HepG2 (cell line): ENCODE results near the gene ZFYVE27. TPM values are rescaled to one million over a fixed set of nuclear protein-coding genes. Genes with fewer than 3 reads are reported as not detected.

ENCODE experiments used
- ATF1 ChIP-seq: IDR thresholded peaks from 2 replicates; pipeline ENCODE4 v1.6.1; 2016; ENCODE audit warnings: mild to moderate bottlenecking, control low read depth
- ETV6 ChIP-seq: sonication (generic); formaldehyde crosslinking; conservative IDR thresholded peaks from 2 replicates; pipeline ENCODE4 v1.4.0; 2020; ENCODE audit warnings: missing genetic modification reagents
- HCFC1 ChIP-seq: fragments of 150-350 bp; IDR thresholded peaks from 2 replicates; pipeline ENCODE4 v1.6.1; 2014; ENCODE audit warnings: low read depth, low read length
- NONO ChIP-seq, 2 experiments: fragments of 450-650 bp in 1 of 2; sonication (generic) in 1 of 2; formaldehyde crosslinking in 1 of 2; IDR thresholded peaks in 1 of 2; conservative IDR thresholded peaks in 1 of 2; 2 replicates each; pipeline versions ENCODE4 v1.6.1 to v1.8.0; 2017 to 2022; ENCODE audit warnings: mild to moderate bottlenecking in 1 of 2, missing genetic modification reagents in 1 of 2, moderate library complexity in 1 of 2
- PHF5A ChIP-seq: IDR thresholded peaks from one replicate; pipeline ENCODE4 v1.6.1; 2018; ENCODE audit warnings: low read depth, missing genetic modification reagents; ENCODE audit not compliant: unreplicated experiment
- SMC3 ChIP-seq: IDR thresholded peaks from 2 replicates; pipeline ENCODE4 v1.6.1; 2011; ENCODE audit warnings: low read length, improper control_type of control experiment
- TGIF2 ChIP-seq: IDR thresholded peaks from 2 replicates; pipeline ENCODE4 v1.6.1; 2016; ENCODE audit warnings: control low read depth, missing compliant biosample characterization
- ZNF121 ChIP-seq: sonication (generic); formaldehyde crosslinking; IDR thresholded peaks from 2 replicates; pipeline ENCODE4 v1.5.0; 2020; ENCODE audit warnings: mild to moderate bottlenecking, missing genetic modification reagents
- ZNF136 ChIP-seq: sonication (generic); formaldehyde crosslinking; IDR thresholded peaks from 2 replicates; pipeline ENCODE4 v1.8.1; 2022; ENCODE audit warnings: low read depth, mild to moderate bottlenecking, moderate library complexity, missing genetic modification reagents
- ZNF839 ChIP-seq: sonication (generic); formaldehyde crosslinking; IDR thresholded peaks from 2 replicates; pipeline ENCODE4 v1.4.0; 2020; ENCODE audit warnings: missing genetic modification reagents, mild to moderate bottlenecking, borderline replicate concordance
- ZSCAN31 ChIP-seq: sonication (generic); formaldehyde crosslinking; IDR thresholded peaks from 2 replicates; pipeline ENCODE4 v1.5.0; 2020; ENCODE audit warnings: low read depth, mild to moderate bottlenecking, missing genetic modification reagents
- polyA plus RNA-seq, 8 experiments: library from polyadenylated mRNA; depleted of rRNA in 3 of 8; stranded (reverse) in 7 of 8; unstranded in 1 of 8; fragments of >200 nt; fragmentation: Illumina TruSeq in 4 of 8; extraction: Trizol in 4 of 8; gene quantifications; 2 replicates each; pipeline versions ENCODE4 v1.2.1 to v1.2.3, GENCODE V29; 2011 to 2016; ENCODE audit warnings: low read depth in 4 of 8, missing spikeins in 1 of 8, mixed read lengths in 1 of 8; ENCODE audit not compliant: insufficient read depth in 1 of 8
- total RNA-seq, 5 experiments: library from RNA; depleted of rRNA; stranded (reverse); fragments of >200 nt; fragmentation: Illumina TruSeq; extraction: Trizol; gene quantifications; 2 replicates each; pipeline ENCODE4 v1.2.3, GENCODE V29; 2016; ENCODE audit warnings: low read depth in 1 of 5
- TF ChIP-seq, protein P1 (sequence below): sonication (generic); formaldehyde crosslinking; IDR thresholded peaks from one replicate; pipeline ENCODE4 v1.5.1; 2020; ENCODE audit warnings: mild to moderate bottlenecking, missing genetic modification reagents; ENCODE audit errors: not compliant biosample characterization
- TF ChIP-seq, protein P2 (sequence below): sonication (generic); formaldehyde crosslinking; IDR thresholded peaks from 2 replicates; pipeline ENCODE4 v1.4.0; 2020; ENCODE audit warnings: mild to moderate bottlenecking, missing genetic modification reagents
- TF ChIP-seq, protein P3 (sequence below): IDR thresholded peaks from 2 replicates; pipeline ENCODE4 v1.6.1; 2016; ENCODE audit warnings: missing compliant biosample characterization, missing genetic modification reagents, borderline replicate concordance
- TF ChIP-seq, protein P4 (sequence below): sonication (generic); formaldehyde crosslinking; IDR thresholded peaks from 2 replicates; pipeline ENCODE4 v1.5.0; 2020; ENCODE audit warnings: missing genetic modification reagents, mild to moderate bottlenecking, borderline replicate concordance
- TF ChIP-seq, protein P5 (sequence below): IDR thresholded peaks from 2 replicates; pipeline ENCODE4 v1.6.1; 2012; ENCODE audit warnings: inconsistent platforms

ZFYVE27 gene
- total and polyA plus RNA-seq, 2 of the 13 experiments (the other 11 are each of a cell fraction or from before 2014, with no cell fraction given), result 19.7 to 20.5 TPM

DNA sequence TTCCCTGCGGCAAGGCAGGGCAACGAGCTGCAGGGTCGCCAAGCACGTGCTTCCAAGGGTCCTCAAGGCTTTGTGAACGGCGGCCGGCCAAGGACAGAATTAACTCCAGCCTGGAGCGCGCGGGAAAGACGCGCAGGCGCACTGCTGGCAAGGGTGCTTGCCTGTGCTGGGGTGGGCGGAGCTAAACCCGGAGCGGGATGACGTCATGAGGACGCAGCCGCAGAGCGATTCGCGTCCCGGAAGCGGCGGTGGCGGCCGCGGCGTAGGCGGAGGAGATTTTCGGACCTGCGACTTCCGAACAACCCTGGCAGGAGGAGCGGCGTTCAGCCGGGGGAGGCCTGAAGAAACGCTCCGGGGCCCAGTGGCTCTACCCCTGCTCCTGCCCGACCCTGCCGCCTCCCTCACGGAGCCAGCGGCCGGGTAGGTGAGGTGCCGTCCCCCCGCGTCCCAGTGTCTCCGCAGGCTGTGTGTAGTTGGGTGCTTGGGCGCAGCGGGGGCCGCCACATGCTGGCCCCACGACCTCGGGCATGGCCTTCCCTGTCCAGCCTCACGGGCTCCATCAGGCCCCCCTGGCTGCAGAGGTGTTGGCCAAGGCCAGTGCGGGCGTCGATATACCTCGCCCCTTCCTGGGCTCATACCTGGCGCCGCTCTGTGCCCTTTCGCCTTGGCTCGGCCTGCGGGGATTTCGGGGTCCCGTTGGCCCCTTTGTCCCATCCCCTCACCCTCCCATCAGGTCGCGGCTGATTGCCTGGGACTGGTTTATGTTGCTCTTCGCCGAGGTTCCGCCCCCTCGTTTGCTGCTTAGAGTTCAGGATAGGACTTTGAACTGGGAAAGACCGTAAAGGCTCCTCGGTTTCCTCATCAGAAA, at the start of gene ZFYVE27 (continued):
- no peak for TF ChIP-seq NONO (IDR thresholded peaks at IDR 0.05)
- peak; percentile 91 for TF ChIP-seq NONO (CRISPR knock-in tag; conservative IDR thresholded peaks at IDR 0.05)
- peak; percentile 91; the same call in 1 of the 2 replicates for TF ChIP-seq ETV6
- TF ChIP-seq, protein P1, sequence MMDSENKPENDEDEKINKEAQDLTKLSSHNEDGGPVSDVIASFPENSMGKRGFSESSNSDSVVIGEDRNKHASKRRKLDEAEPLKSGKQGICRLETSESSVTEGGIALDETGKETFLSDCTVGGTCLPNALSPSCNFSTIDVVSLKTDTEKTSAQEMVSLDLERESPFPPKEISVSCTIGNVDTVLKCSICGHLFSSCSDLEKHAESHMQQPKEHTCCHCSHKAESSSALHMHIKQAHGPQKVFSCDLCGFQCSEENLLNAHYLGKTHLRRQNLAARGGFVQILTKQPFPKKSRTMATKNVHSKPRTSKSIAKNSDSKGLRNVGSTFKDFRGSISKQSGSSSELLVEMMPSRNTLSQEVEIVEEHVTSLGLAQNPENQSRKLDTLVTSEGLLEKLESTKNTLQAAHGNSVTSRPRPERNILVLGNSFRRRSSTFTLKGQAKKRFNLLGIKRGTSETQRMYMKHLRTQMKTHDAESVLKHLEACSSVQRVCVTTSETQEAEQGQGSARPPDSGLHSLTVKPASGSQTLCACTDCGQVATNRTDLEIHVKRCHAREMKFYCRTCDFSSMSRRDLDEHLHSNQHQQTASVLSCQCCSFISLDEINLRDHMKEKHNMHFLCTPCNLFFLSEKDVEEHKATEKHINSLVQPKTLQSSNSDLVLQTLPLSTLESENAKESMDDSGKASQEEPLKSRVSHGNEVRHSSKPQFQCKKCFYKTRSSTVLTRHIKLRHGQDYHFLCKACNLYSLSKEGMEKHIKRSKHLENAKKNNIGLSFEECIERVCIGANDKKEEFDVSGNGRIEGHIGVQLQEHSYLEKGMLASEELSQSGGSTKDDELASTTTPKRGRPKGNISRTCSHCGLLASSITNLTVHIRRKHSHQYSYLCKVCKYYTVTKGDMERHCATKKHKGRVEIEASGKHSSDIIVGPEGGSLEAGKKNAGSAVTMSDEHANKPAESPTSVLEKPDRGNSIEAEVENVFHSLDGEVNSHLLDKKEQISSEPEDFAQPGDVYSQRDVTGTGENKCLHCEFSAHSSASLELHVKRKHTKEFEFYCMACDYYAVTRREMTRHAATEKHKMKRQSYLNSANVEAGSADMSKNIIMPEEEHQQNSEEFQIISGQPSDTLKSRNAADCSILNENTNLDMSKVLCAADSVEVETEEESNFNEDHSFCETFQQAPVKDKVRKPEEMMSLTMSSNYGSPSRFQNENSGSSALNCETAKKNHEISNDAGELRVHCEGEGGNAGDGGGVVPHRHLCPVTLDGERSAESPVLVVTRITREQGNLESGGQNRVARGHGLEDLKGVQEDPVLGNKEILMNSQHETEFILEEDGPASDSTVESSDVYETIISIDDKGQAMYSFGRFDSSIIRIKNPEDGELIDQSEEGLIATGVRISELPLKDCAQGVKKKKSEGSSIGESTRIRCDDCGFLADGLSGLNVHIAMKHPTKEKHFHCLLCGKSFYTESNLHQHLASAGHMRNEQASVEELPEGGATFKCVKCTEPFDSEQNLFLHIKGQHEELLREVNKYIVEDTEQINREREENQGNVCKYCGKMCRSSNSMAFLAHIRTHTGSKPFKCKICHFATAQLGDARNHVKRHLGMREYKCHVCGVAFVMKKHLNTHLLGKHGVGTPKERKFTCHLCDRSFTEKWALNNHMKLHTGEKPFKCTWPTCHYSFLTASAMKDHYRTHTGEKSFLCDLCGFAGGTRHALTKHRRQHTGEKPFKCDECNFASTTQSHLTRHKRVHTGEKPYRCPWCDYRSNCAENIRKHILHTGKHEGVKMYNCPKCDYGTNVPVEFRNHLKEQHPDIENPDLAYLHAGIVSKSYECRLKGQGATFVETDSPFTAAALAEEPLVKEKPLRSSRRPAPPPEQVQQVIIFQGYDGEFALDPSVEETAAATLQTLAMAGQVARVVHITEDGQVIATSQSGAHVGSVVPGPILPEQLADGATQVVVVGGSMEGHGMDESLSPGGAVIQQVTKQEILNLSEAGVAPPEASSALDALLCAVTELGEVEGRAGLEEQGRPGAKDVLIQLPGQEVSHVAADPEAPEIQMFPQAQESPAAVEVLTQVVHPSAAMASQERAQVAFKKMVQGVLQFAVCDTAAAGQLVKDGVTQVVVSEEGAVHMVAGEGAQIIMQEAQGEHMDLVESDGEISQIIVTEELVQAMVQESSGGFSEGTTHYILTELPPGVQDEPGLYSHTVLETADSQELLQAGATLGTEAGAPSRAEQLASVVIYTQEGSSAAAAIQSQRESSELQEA (CRISPR knock-in tag), result no peak
- TF ChIP-seq, protein P2, sequence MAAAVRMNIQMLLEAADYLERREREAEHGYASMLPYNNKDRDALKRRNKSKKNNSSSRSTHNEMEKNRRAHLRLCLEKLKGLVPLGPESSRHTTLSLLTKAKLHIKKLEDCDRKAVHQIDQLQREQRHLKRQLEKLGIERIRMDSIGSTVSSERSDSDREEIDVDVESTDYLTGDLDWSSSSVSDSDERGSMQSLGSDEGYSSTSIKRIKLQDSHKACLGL (CRISPR knock-in tag), result peak; percentile 90
- TF ChIP-seq ZSCAN31, result peak; percentile 83; the same call in 1 of the 2 replicates
- TF ChIP-seq HCFC1, result 0 out of 2 replicates have a peak, but pooled peaks have one; percentile 26
- TF ChIP-seq ATF1 (CRISPR knock-in tag), result peak; percentile 83
- TF ChIP-seq, protein P3, sequence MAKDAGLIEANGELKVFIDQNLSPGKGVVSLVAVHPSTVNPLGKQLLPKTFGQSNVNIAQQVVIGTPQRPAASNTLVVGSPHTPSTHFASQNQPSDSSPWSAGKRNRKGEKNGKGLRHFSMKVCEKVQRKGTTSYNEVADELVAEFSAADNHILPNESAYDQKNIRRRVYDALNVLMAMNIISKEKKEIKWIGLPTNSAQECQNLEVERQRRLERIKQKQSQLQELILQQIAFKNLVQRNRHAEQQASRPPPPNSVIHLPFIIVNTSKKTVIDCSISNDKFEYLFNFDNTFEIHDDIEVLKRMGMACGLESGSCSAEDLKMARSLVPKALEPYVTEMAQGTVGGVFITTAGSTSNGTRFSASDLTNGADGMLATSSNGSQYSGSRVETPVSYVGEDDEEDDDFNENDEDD (CRISPR knock-in tag), result peak; percentile 100
- TF ChIP-seq ZNF136 (CRISPR knock-in tag), result peak; percentile 87; the same call in 1 of the 2 replicates
- TF ChIP-seq, protein P4, sequence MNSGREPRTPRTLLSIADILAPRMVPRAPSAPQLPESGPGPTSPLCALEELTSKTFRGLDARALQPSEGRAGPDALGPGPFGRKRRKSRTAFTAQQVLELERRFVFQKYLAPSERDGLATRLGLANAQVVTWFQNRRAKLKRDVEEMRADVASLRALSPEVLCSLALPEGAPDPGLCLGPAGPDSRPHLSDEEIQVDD (CRISPR knock-in tag), result peak; percentile 97; the same call in 1 of the 2 replicates
- peak; percentile 51 for TF ChIP-seq ZNF121
- TF ChIP-seq SMC3, result no peak
- TF ChIP-seq ZNF839, result peak; percentile 83; the same call in 1 of the 2 replicates
- TF ChIP-seq PHF5A (CRISPR knock-in tag), result peak; percentile 55
- TF ChIP-seq, protein P5, sequence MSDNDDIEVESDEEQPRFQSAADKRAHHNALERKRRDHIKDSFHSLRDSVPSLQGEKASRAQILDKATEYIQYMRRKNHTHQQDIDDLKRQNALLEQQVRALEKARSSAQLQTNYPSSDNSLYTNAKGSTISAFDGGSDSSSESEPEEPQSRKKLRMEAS, result peak; percentile 100
- peak; percentile 59; the same call in 1 of the 2 replicates for TF ChIP-seq TGIF2 (CRISPR knock-in tag)
